Epidermal melanocyte (primary cell): Measurements from ENCODE around the gene MSS51.

Experiments used
- DNase-seq: peaks from one replicate; pipeline ENCODE4 v3.0.0; 2011; ENCODE audit warnings: low spot score; ENCODE audit not compliant: insufficient read length

Gene MSS51

GRCh38 chr10:73433538-73433867 lies at the start of gene MSS51:
Gene MSS51, minus strand, starts transcription at chr10:73433561. Its CDS starts 5,277 bp downstream, at chr10:73428284.
- DNase-seq = no peak

GRCh38 chr10:73480158-73480557 lies 46.8 kb upstream of the MSS51 start:
- no peak for DNase-seq

GRCh38 chr10:73478636-73479035 lies 45.3 kb upstream of the MSS51 start:
- DNase-seq = no peak

- DNase-seq = no peak
Measured at GRCh38 chr10:73471226-73471625, 37.9 kb upstream of the MSS51 start.

- DNase-seq = no peak
Measured at GRCh38 chr10:73469579-73469978, 36.2 kb upstream of the MSS51 start.

GRCh38 chr10:73467206-73467605 lies 33.8 kb upstream of the MSS51 start:
- DNase-seq = no peak

- no peak for DNase-seq
Measured at GRCh38 chr10:73465978-73466726, 32.8 kb upstream of the MSS51 start.

GRCh38 chr10:73460897-73461296 lies 27.5 kb upstream of the MSS51 start:
- DNase-seq = no peak

- no peak for DNase-seq
Measured at GRCh38 chr10:73459683-73460314, 26.4 kb upstream of the MSS51 start.

- no peak for DNase-seq
Measured at GRCh38 chr10:73456187-73456890, 23.0 kb upstream of the MSS51 start.

- no peak for DNase-seq
Measured at GRCh38 chr10:73449113-73449512, 15.8 kb upstream of the MSS51 start.

GRCh38 chr10:73448384-73448783 lies 15.0 kb upstream of the MSS51 start:
- DNase-seq = no peak

- DNase-seq = no peak
Measured at GRCh38 chr10:73446926-73447325, 13.6 kb upstream of the MSS51 start.

- no peak for DNase-seq
Measured at GRCh38 chr10:73444457-73444856, 11.1 kb upstream of the MSS51 start.

- no peak for DNase-seq
Measured at GRCh38 chr10:73439605-73440312, 6.4 kb upstream of the MSS51 start.

- no peak for DNase-seq
Measured at GRCh38 chr10:73439055-73439454, 5.7 kb upstream of the MSS51 start.

GRCh38 chr10:73432646-73433537 lies 469 bp downstream of the MSS51 start:
- DNase-seq = no peak

- no peak for DNase-seq
Measured at GRCh38 chr10:73426318-73426717, 7.0 kb downstream of the MSS51 start.

GRCh38 chr10:73424478-73424877 lies 8.9 kb downstream of the MSS51 start:
- DNase-seq = no peak

GRCh38 chr10:73423309-73423708 lies 10.1 kb downstream of the MSS51 start:
- no peak for DNase-seq

GRCh38 chr10:73416571-73416970 lies 16.8 kb downstream of the MSS51 start:
- no peak for DNase-seq
